GM13976 (cell line): ENCODE results near the gene TCN1.
A peak's percentile ranks its signal among the peaks of the same experiment; 100 is the strongest.

Source experiments
- DNase-seq: peaks from one replicate; pipeline ENCODE4 v3.0.0; 2012; ENCODE audit warnings: low spot score
- CTCF ChIP-seq: IDR thresholded peaks from 2 replicates; pipeline ENCODE4 v1.5.1; 2012; ENCODE audit warnings: borderline replicate concordance, mild to moderate bottlenecking; ENCODE audit not compliant: insufficient read depth; ENCODE audit errors: extremely low read depth, missing control alignments, control extremely low read depth
- in situ Hi-C: fragments of 300-500 bp; cut with MboI; formaldehyde crosslinking; loops from one replicate; pipeline ENCODE4 v1.12.0; 2022; ENCODE audit warnings: low sequenced_read_pairs, mixed read lengths, inconsistent platforms; ENCODE audit not compliant: unreplicated experiment

The TCN1 gene

GRCh38 chr11:59812220-59812619, 54.1 kb downstream of the TCN1 start:
- TF ChIP-seq CTCF: no peak
- in situ Hi-C loops: loop anchor here (25.0 kb wide), 2 partner anchors 275 to 650 kb away; partner anchors contain the start of gene MS4A1
- no peak for DNase-seq

GRCh38 chr11:59810911-59811259, 55.4 kb downstream of the TCN1 start:
- in situ Hi-C loops: loop anchor here (25.0 kb wide), 2 partner anchors 274 to 651 kb away; partner anchors contain the start of gene MS4A1
- no peak for DNase-seq
- no peak for TF ChIP-seq CTCF

GRCh38 chr11:59810189-59810910, 55.9 kb downstream of the TCN1 start, which contains the start of gene MRPL16:
Gene MRPL16 (minus strand): TSS chr11:59810778. CDS start chr11:59810658, 120 bp downstream.
- DNase-seq: peak; percentile 89
- in situ Hi-C loops: loop anchor here (25.0 kb wide), 2 partner anchors 273 to 652 kb away; partner anchors contain the start of gene MS4A1
- TF ChIP-seq CTCF: no peak

DNA sequence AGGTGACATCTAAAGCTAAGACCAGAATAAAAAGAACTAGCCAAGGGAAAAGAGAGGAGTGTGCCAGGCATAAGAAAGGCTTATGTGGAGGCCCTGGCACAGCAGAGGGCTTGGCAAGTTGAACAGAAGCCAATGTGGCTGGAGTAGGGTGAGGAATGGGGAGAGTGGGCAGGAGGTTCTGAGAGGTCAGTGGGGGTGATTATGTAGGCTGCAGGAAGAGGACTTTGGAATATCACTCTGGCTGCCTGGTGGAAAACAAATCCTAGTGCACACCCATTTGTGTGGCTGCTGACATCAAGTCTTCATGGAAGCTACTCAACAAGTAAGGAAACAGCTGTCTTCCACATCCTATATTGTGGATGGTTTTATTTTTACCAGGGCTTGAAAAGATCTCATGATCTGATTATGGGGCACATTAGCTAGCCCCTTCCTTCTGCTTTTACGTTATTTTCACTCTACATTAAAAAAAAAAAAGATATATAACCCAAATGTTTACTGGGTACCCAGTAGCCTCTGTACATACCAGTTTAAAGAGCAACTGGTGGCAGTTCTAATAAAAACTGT, 59.2 kb downstream of the TCN1 start:
- in situ Hi-C loops: loop anchor here (25.0 kb wide), 2 partner anchors 270 to 655 kb away; partner anchors contain the start of gene MS4A1
- no peak for TF ChIP-seq CTCF
- DNase-seq: no peak

- TF ChIP-seq CTCF: no peak
- no peak for DNase-seq
- in situ Hi-C loops: loop anchor here (5.0 to 25.0 kb wide), 3 partner anchors 47 to 658 kb away; partner anchors contain the start of genes MS4A1 and STX3
Observed at GRCh38 chr11:59804061-59804460, 62.2 kb downstream of the TCN1 start.
